NCI-H146 treated with DMSO at 0.1 percent for 48 hours (cell line): ENCODE data around the gene ARPC5.
A peak's percentile ranks its signal among the peaks of the same experiment; 100 is the strongest.
"Not testable (repeated sequence)": the region's sequence is repeated elsewhere in the genome, so short reads cannot be mapped to it uniquely, and the experiment has no call there.

Experiments
- DNase-seq: peaks from one replicate; lab custom pipeline; 2025; ENCODE audit not compliant: unreplicated experiment; lab: John Stamatoyannopoulos, UW

The ARPC5 gene

GRCh38 chr1:183635606-183636333 lies at the start of gene ARPC5:
Gene ARPC5, minus strand, starts transcription at chr1:183635783. Its CDS starts 124 bp downstream, at chr1:183635659.
- DNase-seq = peak; percentile 98

DNA sequence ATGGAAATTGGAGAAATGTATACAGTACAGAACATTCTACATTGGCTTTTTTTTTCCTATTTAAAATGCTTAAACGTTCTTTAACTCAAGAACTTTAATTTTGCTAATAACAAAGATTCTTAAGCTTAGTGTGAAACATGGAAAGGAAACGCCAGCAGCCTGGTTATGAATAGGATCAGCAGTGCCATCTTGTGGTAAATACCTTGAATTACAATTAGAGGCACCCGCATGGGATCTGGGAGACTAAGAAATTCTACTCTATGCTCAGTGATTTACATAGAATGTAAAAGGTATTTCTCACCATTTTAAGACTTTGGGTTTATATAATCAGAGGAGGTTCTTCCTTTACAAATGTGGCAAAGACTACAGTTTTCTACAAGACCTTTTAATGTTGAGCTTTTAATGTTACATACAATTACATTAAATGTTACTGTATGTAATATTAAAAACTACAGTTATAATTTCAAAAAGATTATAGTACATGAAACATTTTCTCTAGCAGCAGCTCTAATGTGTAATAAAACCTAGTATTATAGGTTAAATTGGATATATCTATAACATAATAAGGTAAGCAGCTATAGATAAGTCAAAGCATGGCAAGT lies 49.6 kb upstream of the ARPC5 start:
- DNase-seq = peak; percentile 40

DNA sequence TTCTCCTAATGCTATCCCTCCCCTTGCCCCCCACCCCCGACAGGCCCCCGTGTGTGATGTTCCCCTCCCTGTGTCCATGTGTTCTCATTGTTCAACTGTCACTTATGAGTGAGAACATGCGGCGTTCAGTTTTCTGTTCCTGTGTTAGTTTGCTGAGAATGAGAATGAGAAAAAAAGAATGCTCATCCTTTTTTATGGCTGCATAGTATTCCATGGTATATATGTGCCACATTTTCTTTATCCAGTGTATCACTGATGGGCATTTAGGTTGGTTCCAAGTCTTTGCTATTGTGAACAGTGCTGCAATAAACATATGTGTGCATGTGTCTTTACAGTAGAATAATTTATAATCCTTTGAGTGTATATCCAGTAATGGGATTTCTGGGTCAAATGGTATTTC lies 43.8 kb upstream of the ARPC5 start:
- DNase-seq = not testable (repeated sequence)

DNA sequence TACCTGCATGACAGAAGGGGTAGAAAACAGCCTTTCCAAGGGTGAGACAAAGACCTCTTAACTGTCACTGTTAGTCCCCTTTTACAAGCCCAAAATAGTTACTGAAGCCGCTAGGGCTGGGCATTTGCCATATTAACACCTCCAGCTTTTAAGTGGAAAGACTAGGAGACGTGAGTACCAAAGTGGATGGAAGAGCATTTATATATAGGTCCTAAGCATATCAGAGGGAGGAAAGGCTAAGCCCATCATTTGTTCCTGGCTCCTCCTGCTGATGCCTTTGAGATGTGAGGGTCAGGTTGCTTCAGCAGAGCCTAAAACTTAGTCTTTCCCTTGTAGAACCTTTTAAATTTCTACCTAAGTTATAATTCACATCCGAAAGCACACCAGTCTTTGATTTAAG lies 43.2 kb upstream of the ARPC5 start:
- DNase-seq = no peak

DNA sequence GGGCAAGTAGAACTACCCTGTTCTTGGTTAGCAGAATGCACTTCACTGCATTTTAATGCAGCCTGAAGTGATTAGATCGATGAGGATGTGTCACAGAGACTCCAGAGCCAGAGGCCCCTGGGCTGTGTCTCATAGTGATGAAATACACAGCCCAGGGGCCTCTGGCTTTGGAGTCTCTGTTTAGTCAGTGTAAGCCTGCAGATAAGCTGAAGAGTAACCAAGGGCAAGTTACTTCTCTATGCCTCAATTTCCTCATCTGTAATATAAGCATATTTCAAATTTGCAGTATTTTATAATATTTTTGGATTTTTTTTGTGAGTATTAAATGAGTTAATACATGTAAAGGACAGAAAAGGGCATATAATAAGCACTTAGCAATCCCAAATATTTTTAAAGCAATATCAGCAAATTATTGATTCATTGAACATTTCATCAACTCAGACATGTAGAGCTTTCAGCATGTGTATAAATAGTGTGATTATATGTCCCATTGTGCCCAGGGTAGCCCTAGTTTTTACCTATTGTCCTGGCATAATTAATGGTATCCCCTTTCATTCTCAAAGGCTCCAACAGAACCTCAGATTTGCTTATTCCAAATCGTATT lies 41.1 kb upstream of the ARPC5 start:
- DNase-seq = no peak

GRCh38 chr1:183675883-183676585 lies 40.5 kb upstream of the ARPC5 start:
- no peak for DNase-seq

- no peak for DNase-seq
These were observed 39.8 kb upstream of the ARPC5 start for GRCh38 chr1:183675381-183675780.

DNA sequence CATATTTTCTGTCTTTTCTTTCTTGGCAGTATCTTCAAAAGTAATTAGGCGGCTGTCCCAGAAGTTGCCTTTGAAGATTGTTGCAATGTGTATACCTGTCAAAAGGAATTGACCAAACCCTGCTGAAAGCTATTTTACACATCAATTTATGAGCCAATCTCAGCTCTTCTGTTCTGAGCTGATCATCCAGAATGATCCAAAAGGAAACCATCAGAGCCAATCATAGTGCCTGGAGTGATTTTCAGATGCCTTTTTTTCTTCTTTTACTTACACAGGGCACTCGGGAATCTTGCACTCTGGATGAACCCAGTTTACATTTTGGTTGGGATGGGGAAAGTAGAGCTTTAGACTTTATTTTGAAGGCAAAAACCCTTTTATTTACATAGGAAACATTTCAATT lies 39.3 kb upstream of the ARPC5 start:
- DNase-seq = no peak

- no peak for DNase-seq
These were observed 38.8 kb upstream of the ARPC5 start for GRCh38 chr1:183674339-183674738.

- DNase-seq = no peak
These were observed 38.2 kb upstream of the ARPC5 start for GRCh38 chr1:183673605-183674323.

DNA sequence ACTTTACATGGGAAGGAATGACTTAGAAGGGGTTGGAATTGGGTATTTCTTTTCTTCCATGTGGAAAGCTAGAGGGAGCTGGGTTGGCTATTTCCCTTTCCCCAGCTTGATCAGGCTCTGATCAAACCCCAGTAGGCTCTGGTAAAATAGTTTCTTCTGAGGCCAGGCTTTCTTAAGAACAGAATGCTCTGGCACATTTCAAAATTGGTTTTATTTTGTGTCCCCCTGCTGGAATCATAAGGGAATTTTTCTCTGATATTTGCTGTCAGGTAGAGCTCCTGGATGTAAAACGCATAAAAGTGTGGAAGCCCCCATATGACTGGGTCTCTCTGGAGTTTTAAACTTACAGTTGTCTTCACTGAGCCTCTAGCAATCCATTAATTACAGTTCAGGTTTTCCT lies 34.6 kb upstream of the ARPC5 start:
- DNase-seq = no peak

DNA sequence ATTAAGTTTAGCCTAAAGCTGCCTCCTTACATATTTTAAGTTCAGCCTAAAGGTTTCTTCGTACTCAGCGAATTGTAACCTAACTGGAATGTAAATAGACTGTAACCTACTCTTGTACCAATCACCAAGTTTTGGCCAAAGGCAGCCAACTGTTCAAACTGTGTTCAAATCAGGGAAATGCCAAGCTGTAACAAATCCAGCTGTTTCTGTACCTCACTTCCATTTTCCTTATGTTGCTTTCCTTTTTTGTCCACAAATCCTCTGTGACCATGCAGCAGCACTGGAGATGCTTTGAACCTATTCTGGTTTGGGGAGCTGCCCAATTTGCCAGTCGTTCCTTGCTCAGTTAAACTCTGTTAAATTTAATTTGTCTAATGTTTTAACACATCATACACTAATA lies 20.8 kb upstream of the ARPC5 start:
- DNase-seq = no peak

DNA sequence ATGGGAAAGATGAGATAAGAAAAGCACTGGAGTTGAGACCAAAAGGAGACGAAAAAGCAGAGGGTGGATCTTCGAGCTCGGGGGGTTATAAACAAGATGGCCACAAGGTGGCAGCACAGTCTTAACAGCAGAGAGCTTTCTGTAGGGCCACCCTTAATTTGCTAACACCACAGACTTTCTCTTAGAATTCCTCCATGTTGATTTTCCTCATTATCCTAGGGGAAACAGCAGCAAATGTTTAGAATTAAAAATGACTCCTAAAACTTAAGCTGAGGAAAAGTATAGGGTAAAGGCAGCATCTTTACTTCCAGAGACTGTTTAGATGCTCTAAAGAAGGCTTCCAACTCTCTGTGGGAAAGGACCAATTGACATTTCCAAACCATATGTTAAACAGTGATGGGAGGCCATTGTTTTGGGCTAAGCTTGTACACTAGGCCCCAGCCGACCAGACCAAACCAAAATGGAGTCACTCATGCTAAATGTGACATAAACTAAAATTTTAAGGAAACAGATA lies 20.0 kb upstream of the ARPC5 start:
- DNase-seq = peak; percentile 69

GRCh38 chr1:183654706-183655105 lies 19.1 kb upstream of the ARPC5 start:
- no peak for DNase-seq

DNA sequence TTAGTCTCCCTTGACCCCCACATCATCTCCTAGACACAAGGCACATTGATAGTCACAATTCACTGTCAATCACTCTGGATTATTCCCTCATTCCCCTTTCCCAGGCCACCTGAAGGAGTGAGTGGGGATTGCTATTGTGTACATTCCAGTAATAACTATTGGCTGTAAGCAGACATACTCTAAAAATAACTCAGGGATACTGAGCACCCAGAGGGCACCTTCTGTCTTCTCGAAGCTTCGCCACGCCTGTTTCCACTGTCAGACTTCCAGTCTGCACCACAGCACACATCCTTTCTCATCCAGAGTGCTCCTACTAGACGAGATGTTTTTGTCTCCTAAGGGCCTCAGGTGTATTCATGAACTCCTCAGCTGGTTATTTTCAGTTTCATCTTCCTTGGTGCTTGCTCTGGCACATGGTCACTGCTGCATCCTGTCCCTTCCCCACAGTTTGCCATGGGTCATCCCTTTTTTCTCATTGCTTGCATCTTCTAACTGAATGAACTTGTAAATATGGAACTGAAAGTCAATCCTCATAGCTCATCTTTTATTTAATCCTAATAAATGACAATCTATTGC lies 18.4 kb upstream of the ARPC5 start:
- DNase-seq = no peak

GRCh38 chr1:183653462-183653794 lies 17.8 kb upstream of the ARPC5 start:
- DNase-seq = no peak

DNA sequence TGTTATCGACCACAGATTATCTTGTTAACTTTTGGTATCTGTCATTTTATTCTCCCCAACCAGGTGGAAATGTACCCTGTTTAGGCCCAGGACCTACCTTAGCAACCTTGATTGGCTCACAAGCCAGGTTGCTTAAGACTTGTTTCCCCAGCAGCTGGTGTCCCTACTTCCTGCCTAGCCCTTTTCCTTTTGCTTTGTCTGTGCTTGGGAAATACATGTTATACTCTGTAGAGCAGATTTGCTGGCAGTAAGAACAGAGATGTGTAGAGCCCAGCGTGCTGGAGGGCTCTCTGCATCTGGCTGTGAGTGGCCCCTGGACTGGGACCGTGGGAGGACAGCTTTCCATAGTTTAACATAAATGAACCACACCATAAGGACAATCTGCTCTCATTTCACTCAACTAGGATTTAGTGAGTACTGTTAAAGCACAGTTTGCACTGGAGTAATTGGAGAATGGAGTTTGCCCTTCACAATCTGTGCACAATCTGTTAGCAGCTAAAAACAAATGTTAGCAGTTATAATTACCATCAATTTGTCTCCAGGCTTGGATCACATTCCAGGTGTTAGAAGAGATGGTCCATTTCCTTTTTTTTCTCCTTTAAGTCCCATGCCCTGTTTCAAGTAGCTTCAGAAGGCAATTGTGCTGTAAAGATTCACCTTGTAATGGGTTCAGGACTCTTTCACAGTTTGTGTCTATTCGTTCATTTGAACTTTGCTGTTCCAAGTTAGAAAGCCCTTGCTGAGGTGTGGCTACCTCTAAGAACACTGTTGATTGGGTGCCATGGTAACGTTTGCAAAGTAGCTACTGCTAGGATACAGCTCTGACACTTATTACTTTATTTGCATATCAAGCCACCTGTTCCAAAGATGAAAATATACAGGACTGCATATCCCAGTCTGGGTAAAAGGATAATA lies 17.2 kb upstream of the ARPC5 start, which contains the start of gene APOBEC4:
Gene APOBEC4, minus strand, starts transcription at position 770 of the 915 bp plus-strand sequence. CDS start 4,535 bp downstream, outside the sequence.
- peak; percentile 50 for DNase-seq

DNA sequence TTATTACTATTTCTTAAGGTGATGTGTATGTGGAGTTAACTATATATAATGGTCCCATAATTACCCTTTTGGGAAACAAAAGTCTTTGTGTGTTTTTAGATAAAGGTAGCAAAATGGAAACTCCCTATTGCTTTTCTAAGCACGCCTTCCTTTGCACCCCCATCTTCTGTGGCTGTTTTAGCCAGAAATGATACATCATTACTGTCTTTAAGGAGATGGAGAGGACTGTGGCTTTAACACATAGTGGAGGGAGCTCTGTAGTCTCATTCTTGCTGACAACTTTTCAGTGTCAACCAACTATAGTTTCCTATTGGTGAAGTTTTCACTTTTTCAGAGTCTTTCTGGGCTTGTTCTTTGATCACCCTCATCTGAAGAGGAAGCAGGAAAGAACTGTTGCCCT lies 16.5 kb upstream of the ARPC5 start:
- no peak for DNase-seq

DNA sequence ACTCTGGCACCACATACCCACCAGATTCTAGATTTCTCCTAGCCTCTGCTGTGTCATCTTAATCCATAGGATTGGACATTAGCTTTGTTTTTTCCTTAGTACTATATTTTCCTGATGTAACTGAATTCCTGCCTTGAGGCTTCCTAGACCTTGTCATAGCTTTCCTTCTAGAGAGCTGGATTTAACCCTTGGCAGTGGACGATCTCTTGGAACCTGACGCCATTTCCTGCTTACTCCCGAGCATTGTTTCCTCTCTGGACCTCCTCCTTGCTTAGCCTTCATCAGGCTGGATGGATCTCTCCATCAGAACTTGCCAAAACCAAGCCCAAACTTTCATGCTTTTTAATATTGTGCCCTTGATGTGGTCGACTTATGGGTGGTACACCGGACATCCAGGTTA lies 16.0 kb upstream of the ARPC5 start:
- DNase-seq = no peak

GRCh38 chr1:183648042-183648441 lies 12.5 kb upstream of the ARPC5 start:
- DNase-seq = no peak
